ENCODE data around the gene DHX57. TPM values are rescaled to one million over a fixed set of nuclear protein-coding genes. Genes with fewer than 3 reads are reported as not detected.
"Not testable (repeated sequence)": the region's sequence is repeated elsewhere in the genome, so short reads cannot be mapped to it uniquely, and the experiment has no call there.

The DHX57 gene
- total RNA-seq, 1 donor from 2014 or later: 8.1 TPM

- Histone ChIP-seq H3K27me3 (ENCODE audit: low read depth) (no peaks in the 10 kb centered on the region), H3K4me1 (peaks cover 14% of the 10 kb centered on the region), H3K9me3 (replicated peaks) (no peaks in the 10 kb centered on the region), H3K36me3 (peaks cover 36% of the 10 kb centered on the region), H3K27ac (replicated peaks) (no peak overlapping the region), H3K4me3 (no peak overlapping the region)
- intact Hi-C loops (cut with micrococcal nuclease): no loop called here
- DNase-seq: no peak
- TF ChIP-seq, protein P1, sequence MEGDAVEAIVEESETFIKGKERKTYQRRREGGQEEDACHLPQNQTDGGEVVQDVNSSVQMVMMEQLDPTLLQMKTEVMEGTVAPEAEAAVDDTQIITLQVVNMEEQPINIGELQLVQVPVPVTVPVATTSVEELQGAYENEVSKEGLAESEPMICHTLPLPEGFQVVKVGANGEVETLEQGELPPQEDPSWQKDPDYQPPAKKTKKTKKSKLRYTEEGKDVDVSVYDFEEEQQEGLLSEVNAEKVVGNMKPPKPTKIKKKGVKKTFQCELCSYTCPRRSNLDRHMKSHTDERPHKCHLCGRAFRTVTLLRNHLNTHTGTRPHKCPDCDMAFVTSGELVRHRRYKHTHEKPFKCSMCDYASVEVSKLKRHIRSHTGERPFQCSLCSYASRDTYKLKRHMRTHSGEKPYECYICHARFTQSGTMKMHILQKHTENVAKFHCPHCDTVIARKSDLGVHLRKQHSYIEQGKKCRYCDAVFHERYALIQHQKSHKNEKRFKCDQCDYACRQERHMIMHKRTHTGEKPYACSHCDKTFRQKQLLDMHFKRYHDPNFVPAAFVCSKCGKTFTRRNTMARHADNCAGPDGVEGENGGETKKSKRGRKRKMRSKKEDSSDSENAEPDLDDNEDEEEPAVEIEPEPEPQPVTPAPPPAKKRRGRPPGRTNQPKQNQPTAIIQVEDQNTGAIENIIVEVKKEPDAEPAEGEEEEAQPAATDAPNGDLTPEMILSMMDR (IDR thresholded peaks at IDR 0.05; ENCODE audit: borderline replicate concordance): no peak
These were observed 77.8 kb downstream of the DHX57 start for GRCh38 chr2:38797953-38798352.

- no peak overlapping the region for H3K27ac ChIP-seq (replicated peaks)
- H3K4me3 ChIP-seq: no peak overlapping the region
- peaks cover 29% of the 10 kb centered on the region for H3K36me3 ChIP-seq
- intact Hi-C loops (cut with micrococcal nuclease): no loop called here
- TF ChIP-seq, protein P1 (IDR thresholded peaks at IDR 0.05; ENCODE audit: borderline replicate concordance): no peak
- H3K9me3 ChIP-seq (replicated peaks): no peaks in the 10 kb centered on the region
- no peak for DNase-seq
- no peaks in the 10 kb centered on the region for H3K27me3 ChIP-seq (ENCODE audit: low read depth)
- peaks cover 14% of the 10 kb centered on the region for H3K4me1 ChIP-seq
These were observed 78.5 kb downstream of the DHX57 start for GRCh38 chr2:38797250-38797676.

DNA sequence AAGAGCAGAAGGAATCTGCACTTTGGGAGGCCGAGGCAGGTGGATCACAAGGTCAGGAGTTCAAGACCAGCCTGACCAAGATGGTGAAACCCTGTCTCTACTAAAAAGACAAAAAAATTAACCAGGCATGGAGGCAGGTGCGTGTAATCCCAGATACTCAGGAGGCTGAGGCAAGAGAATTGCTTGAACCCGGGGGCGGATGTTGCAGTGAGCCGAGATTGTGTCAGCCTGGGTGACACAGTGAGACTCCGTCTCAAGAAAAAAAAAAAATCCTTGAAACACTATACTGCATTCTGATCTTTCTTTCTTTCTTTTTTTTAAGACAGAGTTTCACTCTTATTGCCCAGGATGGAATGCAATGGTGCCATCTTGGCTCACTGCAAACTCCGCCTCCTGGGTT lies 80.7 kb downstream of the DHX57 start:
- intact Hi-C loops (cut with micrococcal nuclease); DNase-seq; H3K9me3 ChIP-seq (replicated peaks): not testable (repeated sequence)

DNA sequence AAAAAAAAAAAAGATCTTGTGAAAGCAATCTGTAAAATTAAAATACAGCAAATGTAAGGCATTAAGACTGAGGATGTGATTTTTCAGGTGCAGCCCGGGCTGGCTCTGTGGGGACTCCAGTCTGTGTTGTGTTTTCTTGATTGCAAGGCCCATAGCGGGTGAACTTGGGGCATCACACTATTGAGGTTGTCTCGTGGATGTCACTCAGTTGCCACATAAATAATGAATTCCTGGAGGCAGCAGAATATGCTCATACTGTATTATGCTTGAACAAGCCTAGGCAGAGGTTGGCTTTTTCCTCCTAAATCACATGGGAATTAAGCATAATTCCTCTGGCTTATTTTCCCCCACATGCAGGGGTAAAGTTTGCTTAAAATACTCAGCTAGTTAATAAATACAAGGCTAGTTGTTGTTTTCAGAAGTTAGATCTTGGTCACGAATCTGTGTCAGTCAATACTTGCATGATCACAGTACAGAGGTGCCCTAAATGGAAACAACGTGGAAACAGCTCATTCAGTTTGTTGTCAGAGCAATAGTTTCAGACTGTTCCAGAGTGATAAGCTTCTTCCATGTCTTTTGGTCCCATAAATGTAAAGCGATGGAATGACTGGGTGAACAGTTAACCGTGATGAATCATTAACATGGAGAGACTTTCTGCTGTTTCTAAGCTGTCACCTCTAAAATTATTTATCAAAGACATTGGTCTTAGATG lies 81.3 kb downstream of the DHX57 start:
- intact Hi-C loops (cut with micrococcal nuclease): no loop called here
- Histone ChIP-seq H3K27ac (replicated peaks) (no peak overlapping the region), H3K4me3 (no peak overlapping the region), H3K9me3 (replicated peaks) (no peaks in the 10 kb centered on the region), H3K4me1 (peaks cover 14% of the 10 kb centered on the region), H3K36me3 (peaks cover 11% of the 10 kb centered on the region), H3K27me3 (ENCODE audit: low read depth) (no peaks in the 10 kb centered on the region)
- TF ChIP-seq, protein P1 (IDR thresholded peaks at IDR 0.05; ENCODE audit: borderline replicate concordance): no peak
- no peak for DNase-seq

More for the DNA sequence above, 80.7 kb downstream of the DHX57 start:
- not testable (repeated sequence) for H3K4me3 ChIP-seq; H3K27ac ChIP-seq (replicated peaks); H3K27me3 ChIP-seq (ENCODE audit: low read depth)
- Histone ChIP-seq H3K36me3 (peaks cover 11% of the 10 kb centered on the region), H3K4me1 (peaks cover 14% of the 10 kb centered on the region)

GRCh38 chr2:38793511-38793910 lies 82.2 kb downstream of the DHX57 start:
- Histone ChIP-seq H3K9me3 (replicated peaks) (no peaks in the 10 kb centered on the region), H3K27me3 (ENCODE audit: low read depth) (no peaks in the 10 kb centered on the region), H3K36me3 (peaks cover 7% of the 10 kb centered on the region), H3K4me1 (peaks cover 14% of the 10 kb centered on the region), H3K27ac (replicated peaks) (no peak overlapping the region), H3K4me3 (no peak overlapping the region)
- DNase-seq: no peak
- TF ChIP-seq, protein P1 (IDR thresholded peaks at IDR 0.05; ENCODE audit: borderline replicate concordance): no peak
- intact Hi-C loops (cut with micrococcal nuclease): no loop called here

GRCh38 chr2:38792751-38793150 lies 83.0 kb downstream of the DHX57 start:
- Histone ChIP-seq H3K4me3 (no peak overlapping the region), H3K9me3 (replicated peaks) (no peaks in the 10 kb centered on the region), H3K4me1 (peaks cover 10% of the 10 kb centered on the region), H3K27me3 (ENCODE audit: low read depth) (no peaks in the 10 kb centered on the region), H3K36me3 (peaks cover 2% of the 10 kb centered on the region), H3K27ac (replicated peaks) (no peak overlapping the region)
- DNase-seq: no peak
- intact Hi-C loops (cut with micrococcal nuclease): no loop called here
- TF ChIP-seq, protein P1 (IDR thresholded peaks at IDR 0.05; ENCODE audit: borderline replicate concordance): no peak

GRCh38 chr2:38792321-38792720 lies 83.4 kb downstream of the DHX57 start:
- intact Hi-C loops (cut with micrococcal nuclease); H3K9me3 ChIP-seq (replicated peaks); DNase-seq; H3K36me3 ChIP-seq; H3K4me3 ChIP-seq; H3K4me1 ChIP-seq; H3K27ac ChIP-seq (replicated peaks); H3K27me3 ChIP-seq (ENCODE audit: low read depth): not testable (repeated sequence)
